ENCODE measurements around the gene BRD3OS.

GRCh38 chr9:134036130-134036529 is 10.8 kb downstream of the BRD3OS start:
- TF ChIP-seq CTCF (IDR thresholded peaks at IDR 0.05) (no peak), POLR2AphosphoS5 (IDR thresholded peaks at IDR 0.05) (no peak), POLR2A (IDR thresholded peaks at IDR 0.05) (no peak), EP300 (IDR thresholded peaks at IDR 0.05) (no peak)

Data from gastroesophageal sphincter (tissue), 3 donors.